Stimulated activated CD8-positive, alpha-beta memory T cell treated with anti-CD3 and anti-CD28 coated beads, Interleukin-12 subunit alpha, Interleukin-12 subunit beta, amount 100 ng/mL, for 4 hours (primary cell): Measurements from ENCODE around the gene FLT4.
A peak's percentile ranks its signal among the peaks of the same experiment; 100 is the strongest.
"Not testable (repeated sequence)": the region's sequence is repeated elsewhere in the genome, so short reads cannot be mapped to it uniquely, and the experiment has no call there.

ENCODE experiments used
- DNase-seq: peaks from one replicate; pipeline ENCODE4 v3.0.0-alpha.2; 2020; ENCODE audit warnings: low read depth

The FLT4 gene

GRCh38 chr5:180649297-180650039 lies at the start of gene FLT4:
FLT4 (minus strand) TSS chr5:180649600; CDS start chr5:180649545, 55 bp downstream.
- DNase-seq, result no peak

GRCh38 chr5:180699042-180699441 lies 49.6 kb upstream of the FLT4 start:
- no peak for DNase-seq

- DNase-seq, result no peak
Measured at GRCh38 chr5:180696116-180696515, 46.7 kb upstream of the FLT4 start.

- no peak for DNase-seq
Measured at GRCh38 chr5:180692429-180692828, 43.0 kb upstream of the FLT4 start.

- no peak for DNase-seq
Measured at GRCh38 chr5:180691046-180691445, 41.6 kb upstream of the FLT4 start.

GRCh38 chr5:180690562-180690961 lies 41.2 kb upstream of the FLT4 start:
- DNase-seq, result no peak

GRCh38 chr5:180689775-180690174 lies 40.4 kb upstream of the FLT4 start:
- no peak for DNase-seq

- no peak for DNase-seq
Measured at GRCh38 chr5:180689071-180689694, 39.8 kb upstream of the FLT4 start.

- DNase-seq, result no peak
Measured at GRCh38 chr5:180688330-180689070, 39.1 kb upstream of the FLT4 start.

- DNase-seq, result not testable (repeated sequence)
Measured at GRCh38 chr5:180686799-180687198, 37.4 kb upstream of the FLT4 start.

- no peak for DNase-seq
Measured at GRCh38 chr5:180684623-180685161, 35.3 kb upstream of the FLT4 start.

GRCh38 chr5:180683220-180683922 lies 34.0 kb upstream of the FLT4 start:
- DNase-seq, result no peak

GRCh38 chr5:180682560-180682959 lies 33.2 kb upstream of the FLT4 start:
- no peak for DNase-seq

GRCh38 chr5:180682008-180682407 lies 32.6 kb upstream of the FLT4 start:
- DNase-seq, result not testable (repeated sequence)

- not testable (repeated sequence) for DNase-seq
Measured at GRCh38 chr5:180678319-180678718, 28.9 kb upstream of the FLT4 start.

- DNase-seq, result no peak
Measured at GRCh38 chr5:180675036-180675635, 25.7 kb upstream of the FLT4 start.

GRCh38 chr5:180674090-180674475 lies 24.7 kb upstream of the FLT4 start:
- not testable (repeated sequence) for DNase-seq

GRCh38 chr5:180673371-180674089 lies 24.1 kb upstream of the FLT4 start:
- no peak for DNase-seq

GRCh38 chr5:180671958-180672524 lies 22.6 kb upstream of the FLT4 start:
- DNase-seq, result not testable (repeated sequence)

GRCh38 chr5:180670586-180671359 lies 21.4 kb upstream of the FLT4 start:
- peak; percentile 18 for DNase-seq
